Activated CD4-positive, alpha-beta T cell treated with anti-CD3 and anti-CD28 coated beads, Interleukin-2, amount 10 ng/mL, durations not matched to agents 7 days and 5 days (primary cell): ENCODE measurements around the gene PCDHGB7. TPM values are rescaled to one million over a fixed set of nuclear protein-coding genes. Genes with fewer than 3 reads are reported as not detected.
"Not testable (repeated sequence)": the region's sequence is repeated elsewhere in the genome, so short reads cannot be mapped to it uniquely, and the experiment has no call there.

Source experiments
- CTCF ChIA-PET: fragments of 350-600 bp; sonication (Branson Sonifier 250); formaldehyde crosslinking; loops from one replicate; lab custom pipeline; 2021; ENCODE audit warnings: antibody characterized with exemption; lab: Charles Lee
- POLR2A ChIA-PET: fragments of 350-600 bp; sonication (Branson Sonifier 250); formaldehyde crosslinking; loops from one replicate; lab custom pipeline; 2021; ENCODE audit warnings: antibody characterized with exemption; lab: Charles Lee
- DNase-seq: peaks from one replicate; pipeline ENCODE4 v3.0.0-alpha.2; 2020
- H3K27ac Mint-ChIP-seq: one replicate; pipeline ENCODE4 v1.8.0; 2021; ENCODE audit warnings: mild to moderate bottlenecking, moderate library complexity, mixed read lengths
- H3K27me3 Mint-ChIP-seq: one replicate; pipeline ENCODE4 v1.8.0; 2021; ENCODE audit warnings: mixed read lengths
- H3K36me3 Mint-ChIP-seq: one replicate; pipeline ENCODE4 v1.8.0; 2021; ENCODE audit warnings: low read depth, mixed read lengths
- H3K4me1 Mint-ChIP-seq: one replicate; pipeline ENCODE4 v1.8.0; 2021; ENCODE audit warnings: mixed read lengths
- H3K4me3 Mint-ChIP-seq: one replicate; pipeline ENCODE4 v1.8.0; 2021; ENCODE audit warnings: mild to moderate bottlenecking, moderate library complexity, mixed read lengths
- H3K9me3 Mint-ChIP-seq: one replicate; pipeline ENCODE4 v1.8.0; 2021; ENCODE audit warnings: mixed read lengths
- total RNA-seq, 2 experiments: library from RNA; stranded (reverse); gene quantifications; one replicate each; pipeline ENCODE4 v1.2.3, GENCODE V29; 2021

PCDHGB7 gene
- total RNA-seq, 2 experiments from 2014 or later, result 0.07 TPM; not detected in 1

DNA sequence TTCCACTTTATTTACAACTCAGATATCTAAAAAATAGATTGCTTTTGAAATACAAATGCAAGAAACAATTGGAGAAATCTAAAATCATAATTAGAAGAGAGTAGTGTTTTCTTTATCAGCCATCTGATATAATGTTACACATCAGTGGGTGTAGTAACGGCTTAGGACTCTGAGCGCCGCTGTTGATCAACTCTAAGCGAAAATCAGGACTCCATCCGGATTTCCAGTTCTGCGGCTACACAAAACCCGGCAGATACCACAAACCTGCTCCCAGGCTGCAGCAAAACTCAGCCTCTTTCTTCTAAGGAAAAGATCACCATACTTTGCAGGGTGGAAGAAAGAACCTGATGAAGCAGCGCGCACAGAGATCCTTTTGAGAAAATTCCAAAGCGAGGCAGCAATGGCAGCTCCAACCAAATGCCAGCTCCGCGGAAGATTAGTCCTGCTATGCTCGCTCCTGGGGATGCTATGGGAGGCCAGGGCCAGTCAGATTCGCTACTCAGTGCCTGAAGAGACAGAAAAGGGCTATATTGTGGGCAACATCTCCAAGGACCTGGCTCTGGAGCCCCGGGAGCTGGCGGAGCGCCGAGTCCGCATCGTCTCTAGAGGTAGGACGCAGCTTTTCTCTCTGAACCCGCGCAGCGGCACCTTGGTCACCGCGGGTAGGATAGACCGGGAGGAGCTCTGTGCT is 14.8 kb upstream of the PCDHGB7 start, which contains the start of gene PCDHGA9:
PCDHGA9 (plus strand) TSS at position 226 of the 691 bp plus-strand sequence; CDS start at position 401, 175 bp downstream.
- H3K4me1 Mint-ChIP-seq, result no peaks in the 10 kb centered on the region
- peaks cover 48% of the 10 kb centered on the region for H3K27me3 Mint-ChIP-seq
- CTCF ChIA-PET, result interaction anchor here (0.8 to 1.6 kb wide), 4 partner anchors 11 to 121 kb away, joined by 3 to 5 read pairs (median 3); partner anchors contain the start of genes PCDHGA10 and PCDHGA11
- POLR2A ChIA-PET, result no interaction called here
- peaks cover 7% of the 10 kb centered on the region for H3K36me3 Mint-ChIP-seq
- no peak within 1 kb of the TSS for H3K27ac Mint-ChIP-seq
- peaks cover 26% of the 10 kb centered on the region for H3K9me3 Mint-ChIP-seq
- no peak for DNase-seq
- H3K4me3 Mint-ChIP-seq, result no peak within 1 kb of the TSS

DNA sequence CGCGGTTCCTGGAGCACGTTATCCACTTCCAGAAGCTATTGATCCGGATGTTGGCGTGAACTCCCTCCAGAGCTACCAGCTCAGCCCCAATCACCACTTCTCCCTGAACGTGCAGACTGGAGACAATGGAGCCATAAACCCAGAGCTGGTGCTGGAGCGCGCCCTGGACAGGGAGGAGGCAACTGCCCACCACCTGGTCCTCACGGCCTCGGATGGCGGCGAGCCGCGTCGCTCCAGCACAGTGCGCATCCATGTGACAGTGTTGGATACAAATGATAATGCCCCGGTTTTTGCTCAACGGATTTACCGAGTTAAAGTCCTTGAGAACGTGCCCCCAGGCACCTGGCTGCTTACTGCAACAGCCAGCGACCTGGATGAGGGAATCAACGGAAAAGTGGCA is 14.1 kb upstream of the PCDHGB7 start:
- ChIA-PET CTCF (interaction anchor here (0.8 to 1.6 kb wide), 4 partner anchors 10 to 120 kb away, joined by 3 to 5 read pairs (median 3); partner anchors contain the start of genes PCDHGA10 and PCDHGA11), POLR2A (no interaction called here)
- H3K27ac Mint-ChIP-seq, result no peak overlapping the region
- H3K4me3 Mint-ChIP-seq, result no peak overlapping the region
- peaks cover 29% of the 10 kb centered on the region for H3K9me3 Mint-ChIP-seq
- H3K4me1 Mint-ChIP-seq, result peaks cover 2% of the 10 kb centered on the region
- peaks cover 54% of the 10 kb centered on the region for H3K27me3 Mint-ChIP-seq
- H3K36me3 Mint-ChIP-seq, result peaks cover 7% of the 10 kb centered on the region
- no peak for DNase-seq

DNA sequence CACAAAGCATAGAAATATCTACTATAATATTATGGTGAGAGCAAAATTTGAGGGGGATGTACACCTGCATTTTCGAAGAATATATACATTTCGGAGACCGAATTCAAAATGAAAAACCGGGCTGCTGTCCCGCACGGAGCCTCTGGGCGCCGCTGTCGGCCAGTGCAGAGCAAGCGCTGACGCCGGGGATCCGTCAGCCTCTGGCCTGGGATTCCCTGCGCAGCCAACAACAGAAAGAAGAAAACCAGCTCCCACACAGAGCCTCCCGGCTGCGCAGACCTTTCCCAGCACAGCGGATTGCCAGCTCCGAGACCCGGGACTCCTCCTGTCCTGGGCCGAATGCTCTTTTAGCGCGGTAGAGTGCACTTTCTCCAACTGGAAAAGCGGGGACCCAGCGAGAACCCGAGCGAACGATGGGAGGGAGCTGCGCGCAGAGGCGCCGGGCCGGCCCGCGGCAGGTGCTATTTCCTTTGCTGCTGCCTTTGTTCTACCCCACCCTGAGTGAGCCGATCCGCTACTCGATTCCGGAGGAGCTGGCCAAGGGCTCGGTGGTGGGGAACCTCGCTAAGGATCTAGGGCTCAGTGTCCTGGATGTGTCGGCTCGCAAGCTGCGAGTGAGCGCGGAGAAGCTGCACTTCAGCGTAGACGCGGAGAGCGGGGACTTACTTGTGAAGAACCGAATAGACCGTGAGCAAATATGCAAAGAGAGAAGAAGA is 9.5 kb upstream of the PCDHGB7 start, which contains the start of gene PCDHGB6:
PCDHGB6 (plus strand) TSS at position 232 of the 716 bp plus-strand sequence; CDS start at position 414, 182 bp downstream.
- H3K27ac Mint-ChIP-seq, H3K4me1 Mint-ChIP-seq, POLR2A ChIA-PET: not testable (repeated sequence)
- Mint-ChIP-seq H3K27me3 (peaks cover 53% of the 10 kb centered on the region), H3K36me3 (peaks cover 11% of the 10 kb centered on the region), H3K9me3 (peaks cover 27% of the 10 kb centered on the region), H3K4me3 (peak within 1 kb of the TSS; percentile 40)
- DNase-seq, result peak; percentile 24
- CTCF ChIA-PET, result interaction anchor here (0.6 to 3.1 kb wide), 9 partner anchors 11 to 156 kb away, joined by 3 to 11 read pairs (median 4); partner anchors contain the start of genes PCDHGA11, PCDHGA3 and PCDHGB5

DNA sequence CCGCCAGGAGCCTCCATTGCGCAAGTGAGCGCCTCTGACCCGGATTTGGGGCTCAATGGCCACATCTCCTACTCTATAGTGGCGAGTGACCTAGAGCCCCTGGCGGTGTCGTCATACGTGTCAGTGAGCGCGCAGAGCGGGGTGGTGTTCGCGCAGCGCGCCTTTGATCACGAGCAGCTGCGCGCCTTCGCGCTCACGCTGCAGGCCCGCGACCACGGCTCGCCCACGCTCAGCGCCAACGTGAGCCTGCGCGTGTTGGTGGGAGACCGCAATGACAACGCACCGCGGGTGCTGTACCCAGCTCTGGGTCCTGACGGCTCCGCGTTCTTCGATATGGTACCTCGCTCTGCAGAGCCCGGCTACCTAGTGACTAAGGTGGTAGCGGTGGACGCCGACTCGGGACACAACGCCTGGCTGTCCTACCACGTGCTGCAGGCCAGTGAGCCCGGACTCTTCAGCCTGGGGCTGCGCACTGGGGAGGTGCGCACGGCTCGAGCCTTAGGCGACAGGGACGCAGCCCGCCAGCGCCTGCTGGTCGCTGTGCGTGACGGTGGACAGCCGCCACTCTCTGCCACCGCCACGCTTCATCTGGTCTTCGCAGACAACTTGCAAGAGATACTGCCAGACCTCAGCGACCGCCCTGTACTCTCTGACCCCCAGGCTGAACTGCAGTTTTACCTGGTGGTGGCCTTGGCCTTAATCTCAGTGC is 7.7 kb upstream of the PCDHGB7 start:
- Mint-ChIP-seq H3K4me1 (peaks cover 13% of the 10 kb centered on the region), H3K4me3 (no peak overlapping the region), H3K9me3 (peaks cover 26% of the 10 kb centered on the region), H3K27ac (no peak overlapping the region), H3K27me3 (peaks cover 58% of the 10 kb centered on the region), H3K36me3 (peaks cover 14% of the 10 kb centered on the region)
- CTCF ChIA-PET, result no interaction called here
- DNase-seq, result no peak
- POLR2A ChIA-PET, result no interaction called here

DNA sequence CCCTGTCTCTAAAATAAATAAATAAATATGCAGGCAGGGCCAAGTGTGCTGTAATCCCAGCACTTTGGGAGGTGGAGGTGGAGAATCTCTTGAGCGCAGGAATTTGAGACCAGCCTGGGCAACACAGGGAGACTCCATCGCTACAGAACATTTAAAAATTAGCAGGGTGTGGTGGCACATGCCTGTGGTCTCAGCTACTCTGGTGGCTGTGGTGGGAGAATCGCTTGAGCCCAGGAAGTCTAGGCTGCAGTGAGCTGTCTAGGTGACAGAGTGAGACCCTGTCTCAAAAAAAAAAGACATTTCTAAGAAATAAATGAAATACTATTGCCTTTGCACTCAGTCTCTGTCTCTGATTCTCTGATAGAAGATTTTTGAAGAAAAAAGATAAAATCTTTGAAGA is 5.9 kb upstream of the PCDHGB7 start:
- H3K36me3 Mint-ChIP-seq, result peaks cover 16% of the 10 kb centered on the region
- H3K9me3 Mint-ChIP-seq, result peaks cover 24% of the 10 kb centered on the region
- H3K27ac Mint-ChIP-seq, result no peak overlapping the region
- H3K4me3 Mint-ChIP-seq, result no peak overlapping the region
- H3K4me1 Mint-ChIP-seq, result peaks cover 15% of the 10 kb centered on the region
- peaks cover 64% of the 10 kb centered on the region for H3K27me3 Mint-ChIP-seq
- POLR2A ChIA-PET, result no interaction called here
- CTCF ChIA-PET, result interaction anchor here (0.6 to 2.3 kb wide), 2 partner anchors 91 to 103 kb away, joined by 3 to 13 read pairs; no protein-coding TSS in a partner anchor
- DNase-seq, result no peak

DNA sequence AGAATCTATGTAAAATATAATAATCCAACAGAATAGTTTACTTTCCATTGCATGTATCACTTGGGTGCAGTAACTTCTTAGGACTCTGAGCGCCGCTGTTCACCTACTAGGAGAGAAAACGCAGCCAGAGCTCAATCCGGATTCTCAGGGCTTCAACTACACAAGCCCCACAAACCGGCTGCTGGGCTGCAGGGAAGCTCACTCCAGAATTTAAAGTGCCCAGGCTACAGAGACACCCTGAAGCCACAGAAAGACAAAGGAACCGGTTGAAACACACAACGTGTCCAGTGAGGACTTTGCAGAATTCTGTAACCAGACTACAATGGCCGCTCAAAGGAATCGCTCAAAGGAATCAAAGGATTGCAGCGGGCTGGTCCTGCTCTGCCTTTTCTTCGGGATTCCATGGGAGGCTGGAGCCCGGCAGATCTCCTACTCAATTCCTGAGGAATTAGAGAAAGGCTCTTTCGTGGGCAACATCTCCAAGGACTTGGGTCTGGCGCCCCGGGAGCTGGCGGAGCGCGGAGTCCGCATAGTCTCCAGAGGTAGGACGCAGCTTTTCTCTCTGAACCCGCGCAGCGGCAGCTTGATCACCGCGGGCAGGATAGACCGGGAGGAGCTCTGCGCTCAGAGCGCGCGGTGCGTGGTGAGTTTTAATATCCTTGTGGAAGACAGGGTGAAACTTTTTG is 4.5 kb upstream of the PCDHGB7 start, which contains the start of gene PCDHGA10:
PCDHGA10 (plus strand) TSS at position 134 of the 686 bp plus-strand sequence; CDS start at position 323, 189 bp downstream.
- Mint-ChIP-seq H3K36me3 (peaks cover 18% of the 10 kb centered on the region), H3K4me1 (peaks cover 17% of the 10 kb centered on the region), H3K9me3 (peaks cover 26% of the 10 kb centered on the region), H3K27ac (peak within 1 kb of the TSS; percentile 50), H3K27me3 (peaks cover 64% of the 10 kb centered on the region), H3K4me3 (peak within 1 kb of the TSS; percentile 71)
- CTCF ChIA-PET, result interaction anchor here (0.9 to 2.7 kb wide), 14 partner anchors 8 to 151 kb away, joined by 3 to 19 read pairs (median 9); partner anchors contain the start of genes PCDHGA11, PCDHGA12, PCDHGA5 and PCDHGA9
- peak; percentile 47 for DNase-seq
- POLR2A ChIA-PET, result interaction anchor here (0.6 kb wide), 1 partner anchor 15 kb away, joined by 3 read pairs; the partner anchor contains the start of gene PCDHGB5

DNA sequence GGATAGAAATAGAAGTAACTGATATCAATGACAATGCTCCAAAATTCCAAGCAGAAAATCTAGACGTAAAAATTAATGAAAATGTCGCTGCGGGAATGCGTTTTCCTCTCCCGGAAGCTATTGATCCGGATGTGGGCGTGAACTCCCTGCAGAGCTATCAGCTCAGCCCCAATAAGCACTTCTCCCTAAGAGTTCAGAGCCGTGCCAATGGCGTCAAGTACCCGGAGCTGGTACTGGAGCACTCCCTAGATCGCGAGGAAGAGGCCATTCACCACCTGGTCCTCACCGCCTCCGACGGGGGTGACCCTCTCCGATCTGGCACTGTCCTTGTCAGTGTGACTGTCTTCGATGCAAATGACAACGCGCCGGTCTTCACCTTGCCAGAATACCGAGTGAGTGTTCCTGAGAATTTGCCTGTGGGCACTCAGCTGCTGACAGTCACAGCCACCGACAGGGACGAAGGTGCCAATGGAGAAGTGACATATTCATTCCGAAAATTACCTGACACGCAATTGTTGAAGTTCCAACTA is 3.9 kb upstream of the PCDHGB7 start:
- H3K4me1 Mint-ChIP-seq, result peaks cover 18% of the 10 kb centered on the region
- no peak for DNase-seq
- H3K9me3 Mint-ChIP-seq, result peaks cover 28% of the 10 kb centered on the region
- H3K36me3 Mint-ChIP-seq, result peaks cover 23% of the 10 kb centered on the region
- CTCF ChIA-PET, result interaction anchor here (0.9 to 2.7 kb wide), 13 partner anchors 8 to 150 kb away, joined by 3 to 19 read pairs (median 10); partner anchors contain the start of genes PCDHGA11, PCDHGA12, PCDHGA9 and PCDHGB3
- POLR2A ChIA-PET, result no interaction called here
- H3K4me3 Mint-ChIP-seq, result peak overlapping the region; percentile 71
- H3K27me3 Mint-ChIP-seq, result peaks cover 64% of the 10 kb centered on the region
- peak overlapping the region; percentile 38 for H3K27ac Mint-ChIP-seq

DNA sequence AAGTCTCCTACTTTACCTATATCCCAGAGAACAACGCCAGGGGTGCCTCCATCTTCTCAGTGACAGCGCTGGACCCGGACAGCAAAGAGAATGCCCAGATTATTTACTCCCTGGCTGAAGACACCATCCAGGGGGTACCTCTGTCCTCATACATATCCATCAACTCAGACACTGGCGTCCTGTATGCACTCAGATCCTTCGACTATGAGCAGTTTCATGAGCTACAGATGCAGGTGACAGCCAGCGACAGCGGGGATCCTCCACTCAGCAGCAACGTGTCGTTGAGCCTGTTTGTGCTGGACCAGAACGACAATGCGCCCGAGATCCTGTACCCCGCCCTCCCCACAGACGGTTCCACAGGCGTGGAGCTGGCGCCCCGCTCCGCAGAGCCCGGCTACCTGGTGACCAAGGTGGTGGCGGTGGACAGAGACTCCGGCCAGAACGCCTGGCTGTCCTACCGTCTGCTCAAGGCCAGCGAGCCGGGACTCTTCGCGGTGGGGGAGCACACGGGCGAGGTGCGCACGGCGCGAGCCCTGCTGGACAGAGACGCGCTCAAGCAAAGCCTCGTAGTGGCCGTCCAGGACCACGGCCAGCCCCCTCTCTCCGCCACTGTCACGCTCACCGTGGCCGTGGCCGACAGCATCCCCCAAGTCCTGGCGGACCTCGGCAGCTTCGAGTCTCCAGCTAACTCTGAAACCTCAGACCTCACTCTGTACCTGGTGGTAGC is 2.8 kb upstream of the PCDHGB7 start:
- Mint-ChIP-seq H3K36me3 (peaks cover 19% of the 10 kb centered on the region), H3K27me3 (peaks cover 60% of the 10 kb centered on the region), H3K4me1 (peaks cover 21% of the 10 kb centered on the region), H3K9me3 (peaks cover 24% of the 10 kb centered on the region)
- CTCF ChIA-PET, result interaction anchor here (2.2 to 2.7 kb wide), 5 partner anchors 16 to 149 kb away, joined by 8 to 19 read pairs (median 11); partner anchors contain the start of genes PCDHGA12, PCDHGB3 and PCDHGB5
- H3K4me3 Mint-ChIP-seq, DNase-seq, POLR2A ChIA-PET, H3K27ac Mint-ChIP-seq: not testable (repeated sequence)

DNA sequence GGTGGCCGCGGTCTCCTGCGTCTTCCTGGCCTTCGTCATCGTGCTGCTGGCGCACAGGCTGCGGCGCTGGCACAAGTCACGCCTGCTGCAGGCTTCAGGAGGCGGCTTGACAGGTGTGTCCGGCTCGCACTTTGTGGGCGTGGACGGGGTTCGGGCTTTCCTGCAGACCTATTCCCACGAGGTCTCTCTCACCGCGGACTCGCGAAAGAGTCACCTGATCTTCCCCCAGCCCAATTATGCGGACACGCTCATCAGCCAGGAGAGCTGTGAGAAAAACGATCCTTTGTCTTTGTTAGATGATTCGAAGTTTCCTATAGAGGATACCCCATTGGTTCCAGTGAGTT is 2.2 kb upstream of the PCDHGB7 start:
- DNase-seq, H3K27ac Mint-ChIP-seq, H3K4me3 Mint-ChIP-seq, POLR2A ChIA-PET: not testable (repeated sequence)
- Mint-ChIP-seq H3K4me1 (peaks cover 21% of the 10 kb centered on the region), H3K9me3 (peaks cover 26% of the 10 kb centered on the region), H3K36me3 (peaks cover 18% of the 10 kb centered on the region), H3K27me3 (peaks cover 61% of the 10 kb centered on the region)
- CTCF ChIA-PET, result interaction anchor here (2.7 kb wide), 1 partner anchor 149 kb away, joined by 14 read pairs; no protein-coding TSS in a partner anchor

DNA sequence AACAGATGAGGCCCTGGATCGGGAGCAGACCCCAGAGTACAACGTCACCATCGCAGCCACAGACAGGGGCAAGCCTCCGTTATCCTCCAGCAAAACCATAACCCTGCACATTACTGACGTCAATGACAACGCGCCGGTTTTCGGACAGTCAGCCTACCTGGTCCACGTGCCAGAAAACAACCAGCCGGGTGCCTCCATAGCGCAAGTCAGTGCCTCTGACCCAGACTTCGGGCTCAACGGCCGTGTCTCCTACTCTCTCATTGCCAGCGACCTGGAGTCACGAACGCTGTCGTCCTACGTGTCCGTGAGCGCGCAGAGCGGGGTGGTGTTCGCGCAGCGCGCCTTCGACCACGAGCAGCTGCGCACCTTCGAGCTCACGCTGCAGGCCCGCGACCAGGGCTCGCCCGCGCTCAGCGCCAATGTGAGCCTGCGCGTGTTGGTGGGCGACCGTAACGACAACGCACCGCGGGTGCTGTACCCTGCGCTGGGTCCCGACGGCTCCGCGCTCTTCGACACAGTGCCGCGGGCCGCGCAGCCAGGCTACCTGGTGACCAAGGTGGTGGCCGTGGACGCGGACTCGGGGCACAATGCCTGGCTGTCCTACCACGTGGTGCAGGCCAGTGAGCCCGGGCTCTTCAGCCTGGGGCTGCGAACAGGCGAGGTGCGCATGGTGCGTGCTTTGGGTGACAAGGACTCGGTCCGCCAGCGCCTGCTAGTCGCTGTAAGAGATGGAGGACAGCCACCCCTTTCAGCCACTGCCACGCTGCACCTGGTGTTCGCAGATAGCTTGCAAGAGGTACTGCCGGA is 1.8 kb downstream of the PCDHGB7 start:
- Mint-ChIP-seq H3K36me3 (peaks cover 15% of the 10 kb centered on the region), H3K9me3 (peaks cover 30% of the 10 kb centered on the region), H3K27ac (peak overlapping the region; percentile 32), H3K4me1 (peaks cover 10% of the 10 kb centered on the region), H3K4me3 (peak overlapping the region; percentile 5), H3K27me3 (peaks cover 69% of the 10 kb centered on the region)
- ChIA-PET POLR2A (no interaction called here), CTCF (interaction anchor here (0.8 to 3.8 kb wide), 8 partner anchors 11 to 145 kb away, joined by 3 to 22 read pairs (median 5); partner anchors contain the start of genes PCDHGA12, PCDHGB5 and PCDHGB6)
- no peak for DNase-seq
